Activated gamma-delta T cell (primary cell): ENCODE data around the gene RAMP1.
"Not testable (repeated sequence)": the region's sequence is repeated elsewhere in the genome, so short reads cannot be mapped to it uniquely, and the experiment has no call there.

Experiments
- DNase-seq: peaks from one replicate; lab custom pipeline; 2025; lab: John Stamatoyannopoulos, UW

Gene RAMP1

DNA sequence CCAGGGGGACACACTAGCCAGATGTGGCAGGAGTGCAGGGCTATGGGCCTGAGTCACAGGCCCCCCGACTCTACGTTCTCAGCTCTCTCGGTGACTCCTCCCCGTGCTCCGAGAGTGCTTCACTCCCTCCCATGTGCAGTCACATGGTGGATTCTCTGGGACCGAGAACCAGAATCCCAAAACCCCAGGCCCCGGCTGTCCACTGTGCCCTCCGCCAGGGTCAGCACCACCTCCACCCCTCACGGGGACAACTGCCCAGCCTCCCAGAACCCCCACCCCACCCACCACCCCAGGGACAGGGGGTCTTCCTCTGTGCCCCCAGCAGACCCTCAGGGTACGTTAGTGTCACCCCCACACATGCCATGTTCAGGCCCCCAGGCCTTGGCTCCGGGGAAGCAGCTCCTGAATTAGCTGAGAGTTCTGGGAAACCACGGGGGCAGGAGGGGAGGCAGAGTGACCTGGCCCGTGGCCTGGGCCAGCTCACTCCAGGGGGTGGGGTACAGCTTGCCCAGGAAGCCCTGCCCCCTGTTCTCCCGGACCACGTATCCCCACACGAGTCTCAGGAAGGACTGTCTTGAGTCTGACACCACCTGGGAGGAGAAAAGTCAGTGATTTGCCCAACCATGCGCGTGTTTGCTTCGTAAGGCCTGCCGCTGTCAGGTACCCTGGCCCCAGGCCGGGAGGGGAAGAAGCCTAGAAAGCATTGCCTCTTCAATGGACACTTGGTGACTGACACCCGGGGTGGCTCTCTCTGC, 4.4 kb downstream of the RAMP1 start:
- DNase-seq, result no peak

DNA sequence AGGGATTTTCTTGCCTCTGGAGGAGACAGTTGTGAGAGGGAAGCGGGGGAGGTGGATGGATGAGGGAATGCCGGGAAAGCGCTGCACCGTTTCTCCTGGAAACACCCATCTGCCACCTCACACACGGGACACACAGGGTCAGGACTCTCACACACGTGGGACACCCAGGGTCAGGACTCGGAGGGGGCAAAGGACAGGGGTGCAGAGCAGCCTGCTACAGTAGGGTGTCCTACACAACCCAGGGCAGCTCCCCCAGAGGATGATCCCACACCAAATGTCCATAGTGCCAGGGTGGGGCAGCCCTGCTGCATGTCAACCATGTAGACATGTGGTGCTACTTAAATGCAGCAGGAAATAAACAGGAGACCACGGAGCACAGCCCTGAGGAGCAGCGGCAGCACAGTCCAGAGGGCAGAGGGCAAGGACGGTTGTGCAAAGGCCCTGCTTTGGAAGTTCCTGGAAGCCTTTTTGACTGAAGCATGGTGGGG, 5.1 kb downstream of the RAMP1 start:
- DNase-seq, result no peak

DNA sequence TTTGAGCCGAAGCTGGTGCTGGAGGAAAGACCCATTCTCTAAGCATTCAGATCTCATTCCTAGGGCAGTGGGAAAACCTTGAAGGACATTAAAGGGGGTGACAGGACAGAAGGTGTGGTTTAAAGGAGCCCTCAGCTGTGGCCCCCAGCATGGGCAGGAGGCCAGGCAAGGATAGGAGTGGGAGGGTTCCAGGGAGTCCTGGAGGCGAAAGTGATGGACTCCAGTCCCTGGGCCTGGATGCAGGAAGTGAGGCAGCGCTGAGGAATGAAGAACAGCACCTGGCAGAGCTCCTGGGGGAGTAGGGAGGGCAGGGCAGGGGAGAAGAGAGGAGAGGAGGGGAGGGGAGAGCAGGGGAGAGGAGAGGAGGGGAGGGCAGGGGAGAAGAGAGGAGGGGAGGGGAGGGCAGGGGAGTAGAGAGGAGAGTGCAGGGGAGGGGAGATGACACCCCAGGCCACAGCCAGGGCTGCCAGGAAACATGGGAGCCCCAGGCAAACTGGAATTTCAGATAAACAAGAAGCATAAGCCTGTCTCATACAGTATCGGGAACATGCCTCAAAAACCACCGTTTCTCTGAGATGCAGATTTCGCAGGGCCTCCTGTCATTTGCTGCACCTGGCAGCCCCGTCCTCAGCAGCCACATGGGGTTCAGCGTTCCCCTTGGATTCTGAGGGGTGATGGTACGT, 5.7 kb downstream of the RAMP1 start:
- DNase-seq, result no peak

DNA sequence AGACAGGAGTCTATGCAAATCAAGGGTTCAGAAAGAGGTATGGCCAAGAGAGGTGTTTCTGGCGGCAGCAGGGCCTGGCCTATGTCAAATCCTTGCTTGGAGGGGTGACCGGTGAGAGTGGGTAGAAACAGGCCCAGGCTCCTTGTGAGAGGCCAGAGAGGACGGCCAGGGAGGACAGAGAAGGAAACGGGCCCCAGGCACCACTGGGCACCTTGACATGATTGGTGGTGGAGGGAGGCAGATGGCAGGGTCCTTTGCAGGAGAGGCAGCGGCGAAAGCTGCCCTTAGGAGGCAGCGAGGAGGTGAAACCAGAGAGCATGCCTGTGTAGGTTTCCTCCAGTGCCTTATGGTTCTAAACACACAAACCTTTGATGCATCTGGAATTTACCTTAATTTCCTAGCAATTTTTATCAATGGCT, 6.2 kb downstream of the RAMP1 start:
- no peak for DNase-seq

DNA sequence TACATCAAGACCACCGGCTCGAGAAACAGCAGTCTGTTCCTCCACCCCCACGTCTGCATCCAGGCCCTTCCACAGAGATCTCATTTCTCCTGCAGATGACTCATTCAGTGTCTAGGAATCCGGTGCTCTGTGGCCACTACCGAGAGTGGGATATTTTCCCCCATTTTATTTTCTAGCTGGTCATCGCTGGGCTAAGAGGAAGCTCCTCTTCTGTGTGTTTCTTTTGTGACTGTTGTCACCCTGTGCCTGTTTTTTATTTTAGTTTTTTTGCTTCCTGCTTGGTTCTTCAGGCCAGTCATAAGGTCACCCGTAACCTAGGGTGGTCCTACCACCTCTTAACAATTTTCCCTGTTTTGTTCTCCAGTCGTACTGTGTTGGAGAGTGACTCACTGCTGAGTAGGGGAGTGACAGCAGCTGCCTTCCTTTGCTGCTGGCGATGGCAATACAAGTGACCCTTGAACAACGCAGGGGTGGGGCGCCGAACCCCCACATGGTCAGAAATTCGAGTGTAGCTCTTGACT, 6.7 kb downstream of the RAMP1 start:
- DNase-seq, result no peak

DNA sequence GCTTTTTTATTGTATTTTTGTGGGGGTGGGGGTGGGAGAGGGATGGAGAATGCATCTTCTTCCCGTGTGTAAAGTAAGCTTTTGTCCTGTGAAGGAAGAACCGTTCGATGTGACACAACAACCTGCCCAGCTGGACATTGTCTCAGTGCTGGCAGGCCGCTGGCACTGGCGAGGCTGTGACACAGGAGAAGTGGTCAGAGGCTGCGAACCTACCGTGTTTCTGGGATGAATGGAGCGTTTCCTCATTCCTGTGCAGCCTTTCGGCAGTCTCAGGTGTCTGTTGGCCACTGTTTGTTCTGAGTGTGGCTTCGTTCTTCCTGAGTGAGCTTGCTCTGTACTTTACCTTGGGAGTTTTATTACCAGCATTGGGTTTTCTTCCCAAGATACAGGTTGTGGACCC, 8.0 kb downstream of the RAMP1 start:
- no peak for DNase-seq

DNA sequence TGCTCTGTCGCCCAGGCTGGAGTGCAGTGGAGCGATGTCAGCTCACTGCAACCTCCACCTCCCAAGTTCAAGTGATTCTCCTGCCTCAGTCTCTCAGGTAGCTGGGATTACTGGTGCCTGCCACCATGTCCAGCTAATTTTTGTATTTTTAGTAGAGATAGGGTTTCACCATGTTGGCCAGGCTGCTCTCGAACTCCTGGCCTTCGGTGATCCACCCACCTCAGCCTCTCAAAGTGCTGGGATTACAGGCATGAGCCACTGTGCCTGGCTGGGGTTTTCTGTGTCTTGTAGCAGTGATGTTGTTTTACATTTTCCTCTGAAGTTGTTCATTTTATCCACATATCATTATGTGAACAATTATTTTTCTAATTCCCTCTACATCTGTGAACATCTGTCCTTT, 8.7 kb downstream of the RAMP1 start:
- not testable (repeated sequence) for DNase-seq

DNA sequence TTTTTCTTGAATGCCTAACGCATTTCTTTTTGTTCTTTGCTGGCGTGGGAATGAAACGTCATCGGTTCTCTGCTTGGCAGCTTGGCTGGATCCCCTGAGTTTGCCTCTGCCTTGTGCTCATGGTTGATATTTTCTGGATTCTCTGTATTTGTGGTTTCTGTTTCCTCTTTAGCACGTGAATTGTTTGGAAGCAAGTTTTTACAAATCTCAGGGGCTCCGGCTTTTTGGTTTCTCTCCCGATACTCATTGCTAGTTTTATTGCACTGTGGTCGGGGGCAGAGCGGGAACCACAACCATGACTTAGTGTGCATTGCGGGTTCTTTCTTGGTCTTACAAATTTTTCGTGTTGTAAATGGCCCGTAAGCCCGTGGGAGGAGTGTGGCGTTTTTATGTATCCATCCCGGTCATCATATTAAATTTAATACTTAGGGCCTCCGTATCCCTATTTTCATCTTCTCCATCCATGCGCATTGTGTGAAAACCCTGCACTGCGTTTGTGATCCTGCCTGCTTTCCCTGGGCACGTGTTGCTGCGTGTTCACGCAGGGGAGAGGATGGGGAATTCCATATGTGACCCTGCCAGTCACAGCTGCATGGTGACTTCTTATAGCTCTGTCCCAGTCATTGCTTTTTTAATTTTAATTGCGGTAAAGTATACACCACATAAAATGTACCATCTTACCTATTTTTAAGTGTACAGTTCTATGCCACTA, 9.4 kb downstream of the RAMP1 start:
- DNase-seq, result no peak

DNA sequence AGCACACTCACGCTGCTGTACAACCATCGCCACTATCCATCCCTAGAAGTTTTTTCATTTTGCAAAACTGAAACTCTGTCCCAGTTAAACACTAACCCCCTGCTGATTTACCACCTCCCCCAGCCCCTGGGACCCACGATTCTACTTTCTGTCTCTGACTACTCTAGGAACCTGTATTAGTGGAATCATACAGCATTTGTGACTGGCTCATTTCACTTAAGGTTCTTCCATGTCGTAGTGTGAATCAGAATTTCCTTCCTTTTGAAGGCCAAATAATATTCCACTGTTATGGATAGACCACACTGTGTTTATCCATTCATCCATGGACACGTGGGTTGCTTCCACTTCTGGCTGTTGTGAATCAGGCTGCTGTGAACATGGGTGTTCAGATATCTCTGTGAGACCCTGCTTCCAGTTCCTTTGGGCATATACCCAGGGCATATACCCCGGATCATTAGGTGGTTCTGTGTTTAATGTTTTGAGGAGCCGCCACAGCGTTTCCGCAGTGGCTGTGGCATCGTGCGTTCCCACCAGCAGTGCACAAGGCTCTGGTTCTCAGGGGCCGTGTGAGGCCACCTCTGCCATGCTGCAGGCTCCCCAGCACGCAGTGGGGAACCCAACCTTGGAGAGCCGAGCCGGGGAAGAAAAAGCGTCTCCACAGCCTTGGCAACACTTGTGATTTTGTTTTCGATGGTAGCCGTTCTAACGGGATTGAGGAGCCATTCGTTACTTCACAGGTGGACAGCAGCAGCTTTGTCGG, 10.1 kb downstream of the RAMP1 start:
- no peak for DNase-seq

DNA sequence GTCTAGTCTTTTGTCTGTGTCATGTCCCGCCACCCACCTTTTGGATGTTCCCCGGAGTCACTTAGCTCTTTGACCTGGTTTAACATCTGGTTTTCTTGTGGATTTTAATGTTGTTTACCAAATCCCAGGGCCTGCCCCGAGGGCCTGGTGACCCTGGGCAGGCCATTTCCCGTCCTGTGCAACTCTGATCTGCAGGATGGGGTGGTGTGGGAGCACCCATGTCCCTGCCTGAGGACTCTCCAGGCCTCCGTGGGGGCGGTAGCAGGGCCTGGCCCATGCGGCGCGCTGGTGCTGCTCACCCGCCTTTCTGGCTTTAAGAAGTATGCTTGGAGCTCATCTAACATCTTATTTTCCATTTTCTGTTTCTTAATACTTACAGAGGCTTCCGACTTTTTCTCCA, 10.7 kb downstream of the RAMP1 start:
- no peak for DNase-seq

DNA sequence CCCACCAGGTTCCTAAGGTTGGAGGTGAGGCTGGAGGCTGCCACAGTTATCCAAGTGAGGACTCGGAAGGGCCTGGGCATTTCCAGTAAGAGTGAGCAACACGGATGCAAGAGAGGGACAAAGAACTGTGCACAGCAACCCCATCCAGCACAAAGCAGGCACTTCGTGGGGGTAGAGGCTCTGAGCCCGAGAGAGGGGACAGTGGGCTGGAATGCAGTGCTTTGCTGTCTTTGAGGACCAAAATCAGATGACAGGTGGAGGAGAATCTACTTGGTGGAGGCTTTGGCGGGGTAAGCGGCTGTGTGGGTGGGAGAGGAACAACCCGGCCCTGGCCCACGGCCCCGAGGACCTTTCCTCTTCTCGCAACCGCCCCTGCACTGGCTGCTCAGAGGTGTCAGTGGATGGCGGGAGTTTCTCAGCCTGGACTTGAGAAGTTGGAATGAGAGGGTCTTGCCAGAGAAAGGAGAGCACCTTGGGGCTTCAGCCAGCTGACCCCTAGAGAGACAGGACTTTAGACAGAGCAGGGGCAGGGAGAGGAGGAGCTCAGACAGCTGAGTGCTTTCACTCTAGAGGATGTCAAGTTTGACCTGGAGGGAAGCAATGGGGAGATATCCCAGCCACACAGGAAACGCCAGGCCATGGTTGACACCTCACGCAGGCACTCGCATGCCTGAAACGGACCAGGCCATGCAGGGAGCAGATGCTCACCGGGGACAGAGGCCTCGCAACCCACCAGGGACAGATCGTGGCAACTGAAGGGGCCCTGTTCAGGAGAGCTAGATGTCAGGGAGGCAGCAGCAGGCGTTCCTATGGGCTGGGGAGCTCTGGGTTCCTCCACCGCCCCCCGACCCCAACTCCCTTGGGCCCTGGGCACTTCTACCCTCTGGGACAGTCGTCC, 11.6 kb downstream of the RAMP1 start:
- no peak for DNase-seq

DNA sequence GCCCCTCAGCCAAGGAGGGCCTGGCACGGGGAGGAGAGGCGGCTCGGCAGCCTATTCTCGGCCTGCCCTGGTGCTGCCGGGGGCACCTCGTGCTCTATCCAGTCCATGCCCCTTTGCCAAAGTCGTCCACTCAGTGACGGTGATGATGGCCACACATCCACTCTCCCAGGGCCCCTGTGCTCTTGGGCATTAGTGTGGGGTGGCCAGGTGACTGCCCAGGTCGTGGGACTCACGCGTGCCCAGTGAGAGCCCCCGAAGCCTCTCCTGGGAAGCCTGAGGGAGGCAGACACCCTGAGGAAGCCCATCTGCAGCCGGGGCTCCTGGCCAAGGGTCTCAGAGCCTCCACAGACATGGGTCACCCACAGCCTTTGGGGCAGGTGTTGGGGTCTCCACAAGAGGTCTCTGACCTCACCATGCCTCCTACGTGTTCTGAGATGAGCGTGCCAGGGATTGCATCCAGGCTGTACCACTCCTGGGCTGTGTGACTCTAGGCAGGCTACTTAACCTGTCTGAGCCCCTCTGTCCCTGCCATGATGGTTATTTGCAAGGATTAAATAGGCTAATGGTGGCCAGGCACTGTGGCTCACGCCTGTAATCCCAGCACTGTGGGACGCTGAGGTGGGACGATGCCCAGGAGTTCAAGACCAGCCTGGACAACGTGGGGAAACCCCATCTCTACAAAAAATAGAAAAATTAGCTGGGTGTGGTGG, 12.9 kb downstream of the RAMP1 start:
- DNase-seq, result no peak

DNA sequence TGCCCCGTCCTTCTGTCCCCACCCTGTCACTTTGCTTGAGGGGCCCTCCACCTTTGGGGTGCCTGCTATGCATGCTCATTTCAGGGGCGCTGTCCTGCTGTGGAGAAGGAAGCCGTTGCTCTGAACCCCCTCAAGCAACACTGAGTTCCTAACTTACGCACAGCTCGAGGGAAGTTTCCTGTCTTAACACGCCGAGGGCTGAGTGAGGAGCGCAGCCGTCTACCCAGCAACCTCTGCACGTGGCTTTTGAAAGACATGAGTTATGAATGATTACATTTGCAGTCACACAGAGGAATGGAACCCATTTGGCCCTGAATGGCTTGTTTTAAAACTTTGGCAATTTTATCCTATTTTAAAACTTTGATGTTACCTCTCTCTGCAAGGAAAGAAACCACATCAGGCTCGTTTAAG, 14.0 kb downstream of the RAMP1 start:
- no peak for DNase-seq

DNA sequence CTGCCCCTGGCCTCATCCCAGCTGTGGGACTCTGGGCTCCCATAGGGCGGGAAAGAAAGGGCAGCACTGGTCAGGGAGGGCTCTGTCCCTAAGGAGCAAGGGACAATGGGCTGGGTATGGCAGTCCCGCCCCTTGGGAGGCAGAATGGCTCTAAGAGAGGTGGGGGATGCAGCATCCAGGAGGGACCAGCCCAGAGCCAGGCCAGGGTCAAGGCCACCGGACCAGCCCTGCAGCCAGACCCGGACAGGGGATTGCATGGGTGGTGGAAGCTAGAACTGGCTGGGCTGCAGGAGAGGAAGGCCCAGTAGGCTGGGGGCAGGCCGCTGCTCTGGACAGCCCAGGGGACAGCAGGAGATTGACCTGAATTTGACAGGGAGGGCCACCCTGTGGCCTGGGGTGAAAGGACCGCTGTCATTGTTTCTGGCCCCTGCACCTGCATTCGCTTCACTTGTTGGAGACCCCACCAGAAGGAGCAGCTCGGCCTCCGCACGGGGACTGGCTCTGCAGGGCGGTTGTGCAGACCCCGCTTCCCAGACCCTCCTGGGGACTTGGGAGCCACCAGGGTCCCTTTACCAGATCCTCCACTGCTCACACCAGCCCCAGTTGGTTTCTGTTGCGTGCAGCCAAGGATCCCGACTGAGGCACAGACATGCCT, 14.6 kb downstream of the RAMP1 start:
- DNase-seq, result no peak

DNA sequence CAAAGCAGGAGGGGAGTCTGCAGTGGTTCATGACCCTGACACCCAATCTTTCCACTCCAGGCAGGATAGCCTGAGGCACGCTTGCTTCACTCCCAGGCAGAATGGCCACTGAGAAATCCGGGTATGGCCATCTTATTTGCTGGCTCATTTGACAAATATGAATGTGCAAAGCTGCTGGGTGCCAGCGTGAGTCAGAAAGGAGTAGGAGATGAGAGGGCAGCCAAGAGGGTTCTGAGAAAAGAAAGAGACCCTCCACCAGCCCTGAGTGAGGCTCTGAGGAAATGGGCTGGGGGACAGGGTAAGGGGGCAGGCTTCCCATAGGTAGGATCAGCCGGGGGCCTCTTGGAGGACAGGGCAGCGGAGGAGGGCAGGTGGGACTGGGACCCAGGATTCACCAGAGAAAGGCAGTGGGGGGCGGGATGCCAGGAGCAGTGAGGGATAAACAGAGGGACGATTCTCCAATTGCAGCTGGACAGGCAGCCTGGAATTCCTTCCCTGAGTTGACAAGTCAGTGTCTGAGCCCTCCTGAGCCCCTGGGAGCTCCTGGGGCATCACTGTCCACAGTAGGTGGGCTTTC, 15.2 kb downstream of the RAMP1 start:
- DNase-seq, result no peak

DNA sequence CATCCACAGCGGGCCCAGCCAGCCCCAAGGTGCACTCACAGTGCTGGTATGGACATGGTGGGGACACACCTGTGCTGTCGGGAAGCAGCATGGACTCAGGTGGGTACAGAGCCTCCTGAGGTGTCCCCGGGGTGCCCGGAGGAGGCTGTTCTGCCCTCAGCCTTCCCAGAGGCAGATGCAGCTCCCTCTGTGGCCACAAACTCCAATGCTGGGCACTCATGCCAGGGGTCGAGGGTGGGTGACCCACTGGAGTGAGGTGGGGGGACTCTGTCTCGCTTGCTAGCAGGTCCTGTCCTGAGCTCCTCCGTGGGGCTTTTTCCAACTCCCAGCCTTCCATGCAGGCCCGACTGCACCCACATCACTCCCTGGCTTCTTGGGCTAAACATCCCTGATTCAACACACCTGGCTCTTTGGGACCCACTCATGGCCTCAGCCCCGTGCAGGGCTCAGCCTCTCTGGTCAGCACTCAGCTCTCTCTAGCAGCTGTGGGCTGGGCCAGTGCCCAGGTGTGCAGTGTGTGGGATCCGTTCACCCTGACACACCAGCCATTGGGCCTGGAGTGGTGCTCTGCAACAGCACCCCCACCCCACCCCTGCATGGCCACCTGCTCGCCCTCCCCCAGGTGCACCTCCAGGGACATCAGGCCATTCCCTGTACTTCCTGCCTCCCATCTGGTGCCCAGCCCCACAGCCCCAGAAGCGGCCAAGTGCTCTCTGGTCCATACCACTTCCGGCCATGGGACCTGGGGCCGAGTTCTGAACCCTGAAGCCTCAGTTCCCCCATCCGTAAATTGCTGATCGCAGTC, 16.0 kb downstream of the RAMP1 start:
- DNase-seq, result no peak

DNA sequence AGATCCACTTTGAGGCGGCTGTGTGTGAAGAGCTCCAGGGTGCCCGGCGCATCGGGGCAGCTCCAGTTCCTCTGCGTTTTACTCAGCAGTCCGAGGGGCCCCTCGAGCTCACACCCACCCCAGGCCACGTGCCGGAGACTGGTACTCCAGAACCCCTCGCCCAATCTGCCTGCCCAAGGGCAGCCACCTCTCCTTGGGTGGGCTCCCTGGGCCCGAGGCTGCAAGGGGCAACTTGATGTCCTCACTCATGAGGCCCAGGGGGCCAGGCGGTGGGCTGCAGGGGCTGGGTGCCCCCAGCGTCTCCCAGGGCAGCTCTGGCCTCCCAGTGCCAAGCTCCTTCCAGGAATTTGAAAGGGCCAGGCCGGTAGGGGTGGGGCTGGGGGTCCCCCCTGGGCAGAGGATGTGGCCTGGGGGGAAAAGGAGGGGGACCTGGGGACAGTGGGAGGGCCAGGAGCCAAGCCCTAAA, 16.7 kb downstream of the RAMP1 start:
- DNase-seq, result no peak

DNA sequence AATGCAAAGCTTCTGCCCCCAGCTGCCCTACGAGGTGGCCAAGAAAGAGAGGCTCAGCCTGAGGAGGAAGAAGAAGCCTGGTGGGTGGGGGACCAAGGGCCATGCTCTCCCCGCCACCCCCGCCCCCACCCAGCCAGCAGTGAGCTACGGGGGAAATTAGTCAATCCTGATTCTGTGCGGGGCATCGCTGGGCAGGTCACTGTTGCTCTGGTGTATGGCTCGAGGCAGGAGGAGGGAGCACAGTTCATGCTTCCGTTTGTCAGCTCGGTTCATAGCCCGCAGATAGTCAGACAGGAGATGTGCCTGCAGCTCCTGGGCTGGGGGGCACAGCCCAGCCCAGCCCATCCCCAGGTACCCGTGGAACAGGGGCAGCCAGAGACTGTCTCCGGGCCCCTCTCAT, 17.1 kb downstream of the RAMP1 start:
- no peak for DNase-seq
